ENCODE results near the gene LRRTM1.

The LRRTM1 gene

DNA sequence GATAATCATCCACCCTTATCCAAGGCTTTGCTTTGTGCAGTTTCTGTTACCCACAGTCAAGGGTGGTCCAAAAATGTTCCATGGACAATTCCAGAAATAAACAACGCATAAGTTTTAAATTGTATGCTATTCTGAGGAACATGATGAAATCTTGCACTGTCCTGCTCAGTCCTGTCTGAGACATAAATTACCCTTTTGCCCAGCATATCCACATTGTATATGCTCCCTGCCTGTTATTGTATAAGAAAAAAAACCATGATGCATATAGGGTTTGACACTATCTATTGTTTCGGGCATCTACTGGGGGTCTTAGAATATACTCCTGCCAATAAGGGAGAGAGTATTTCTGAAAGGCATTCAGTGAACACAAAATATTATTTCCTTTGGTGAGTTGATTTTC, 24.0 kb downstream of the LRRTM1 start:
- H3K4me3 ChIP-seq (ENCODE audit: low read depth in 1 of 2, low read length in 2 of 2) = no peak overlapping the region
- no peaks in the 10 kb centered on the region for H3K4me1 ChIP-seq (ENCODE audit: control insufficient read depth in 1 of 2, insufficient read depth in 2 of 2, low read length in 2 of 2)
- no peak overlapping the region for H3K27ac ChIP-seq (ENCODE audit: low read depth, low read length)
- no peaks in the 10 kb centered on the region for H3K9me3 ChIP-seq (ENCODE audit: control insufficient read depth in 1 of 2, low read length in 2 of 2)
- no peaks in the 10 kb centered on the region for H3K36me3 ChIP-seq (ENCODE audit: control insufficient read depth in 1 of 2, insufficient read depth in 2 of 2, low read length in 2 of 2)
- no peaks in the 10 kb centered on the region for H3K27me3 ChIP-seq (ENCODE audit: control insufficient read depth in 1 of 2, insufficient read depth in 2 of 2, low read length in 2 of 2)
- no peak overlapping the region for H3K9ac ChIP-seq (ENCODE audit: low read depth in 1 of 2, low read length in 2 of 2)

DNA sequence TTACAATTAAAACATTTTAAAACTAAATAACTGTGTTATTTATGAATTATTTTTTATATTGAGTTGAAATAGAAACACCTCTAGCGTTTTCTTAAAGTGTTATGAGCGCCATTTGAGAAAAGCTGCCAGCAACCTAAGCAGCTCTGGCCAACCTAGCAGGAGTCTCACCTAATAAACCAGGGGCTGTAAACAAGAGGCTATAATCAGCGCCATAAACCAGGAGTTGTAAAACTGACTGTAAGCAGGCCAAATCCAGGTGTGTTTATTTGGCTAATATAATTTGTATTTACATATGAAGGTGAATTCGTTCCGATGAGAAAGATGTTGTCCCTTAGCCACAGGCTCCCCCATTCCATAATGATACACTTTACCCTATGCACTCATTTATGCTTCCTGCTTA, 34.7 kb downstream of the LRRTM1 start:
- Histone ChIP-seq H3K27ac (ENCODE audit: low read depth, low read length) (no peak overlapping the region), H3K36me3 (ENCODE audit: control insufficient read depth in 1 of 2, insufficient read depth in 2 of 2, low read length in 2 of 2) (no peaks in the 10 kb centered on the region), H3K9ac (ENCODE audit: low read depth in 1 of 2, low read length in 2 of 2) (no peak overlapping the region), H3K4me3 (ENCODE audit: low read depth in 1 of 2, low read length in 2 of 2) (no peak overlapping the region), H3K4me1 (ENCODE audit: control insufficient read depth in 1 of 2, insufficient read depth in 2 of 2, low read length in 2 of 2) (no peaks in the 10 kb centered on the region), H3K27me3 (ENCODE audit: control insufficient read depth in 1 of 2, insufficient read depth in 2 of 2, low read length in 2 of 2) (no peaks in the 10 kb centered on the region), H3K9me3 (ENCODE audit: control insufficient read depth in 1 of 2, low read length in 2 of 2) (no peaks in the 10 kb centered on the region)

DNA sequence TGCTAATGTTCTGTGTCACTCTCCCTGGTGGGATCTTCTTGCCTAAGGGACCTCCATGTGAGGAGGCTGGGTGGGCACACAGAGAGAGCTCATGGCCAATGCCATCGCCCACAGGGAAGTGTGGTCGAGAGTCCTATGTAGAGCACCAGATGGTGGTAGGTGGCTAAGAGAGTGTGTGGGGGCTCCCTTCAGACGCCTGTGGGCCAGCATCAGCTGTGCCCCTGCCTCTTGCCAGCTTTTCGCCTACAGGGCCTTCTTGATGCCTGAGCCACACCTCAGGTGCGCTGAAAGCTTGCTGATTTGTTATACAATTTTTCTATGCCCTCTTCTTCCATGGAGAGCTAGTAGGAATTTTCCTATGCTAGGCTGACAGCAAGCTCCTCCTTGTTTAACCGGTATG, 38.3 kb downstream of the LRRTM1 start:
- H3K36me3 ChIP-seq (ENCODE audit: control insufficient read depth in 1 of 2, insufficient read depth in 2 of 2, low read length in 2 of 2) = no peaks in the 10 kb centered on the region
- H3K4me1 ChIP-seq (ENCODE audit: control insufficient read depth in 1 of 2, insufficient read depth in 2 of 2, low read length in 2 of 2) = no peaks in the 10 kb centered on the region
- H3K4me3 ChIP-seq (ENCODE audit: low read depth in 1 of 2, low read length in 2 of 2) = no peak overlapping the region
- H3K9me3 ChIP-seq (ENCODE audit: control insufficient read depth in 1 of 2, low read length in 2 of 2) = no peaks in the 10 kb centered on the region
- H3K27ac ChIP-seq (ENCODE audit: low read depth, low read length) = no peak overlapping the region
- H3K9ac ChIP-seq (ENCODE audit: low read depth in 1 of 2, low read length in 2 of 2) = no peak overlapping the region
- H3K27me3 ChIP-seq (ENCODE audit: control insufficient read depth in 1 of 2, insufficient read depth in 2 of 2, low read length in 2 of 2) = no peaks in the 10 kb centered on the region

DNA sequence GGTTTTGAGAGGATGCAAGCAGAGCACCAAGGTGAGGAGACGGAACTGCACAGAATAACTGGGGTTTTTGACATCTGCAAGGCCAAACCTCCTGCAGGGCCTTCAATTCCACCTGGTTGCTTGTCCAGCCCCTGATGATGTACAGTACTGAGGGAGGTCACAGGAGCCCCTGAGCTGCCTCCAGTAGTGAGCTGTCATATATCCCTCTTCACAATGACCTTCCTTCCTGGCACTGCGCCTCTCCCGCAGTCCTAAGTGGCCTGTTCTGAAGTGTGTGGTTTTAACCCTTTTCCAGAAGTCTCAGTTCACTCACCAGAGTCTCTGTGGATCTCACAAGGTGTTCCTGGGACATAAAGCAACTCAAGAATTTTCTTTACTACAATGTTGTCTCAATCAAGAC, 45.3 kb downstream of the LRRTM1 start:
- Histone ChIP-seq H3K27ac (ENCODE audit: low read depth, low read length) (no peak overlapping the region), H3K4me3 (ENCODE audit: low read depth in 1 of 2, low read length in 2 of 2) (no peak overlapping the region), H3K9ac (ENCODE audit: low read depth in 1 of 2, low read length in 2 of 2) (no peak overlapping the region), H3K4me1 (ENCODE audit: control insufficient read depth in 1 of 2, insufficient read depth in 2 of 2, low read length in 2 of 2) (no peaks in the 10 kb centered on the region), H3K36me3 (ENCODE audit: control insufficient read depth in 1 of 2, insufficient read depth in 2 of 2, low read length in 2 of 2) (no peaks in the 10 kb centered on the region), H3K9me3 (ENCODE audit: control insufficient read depth in 1 of 2, low read length in 2 of 2) (no peaks in the 10 kb centered on the region), H3K27me3 (ENCODE audit: control insufficient read depth in 1 of 2, insufficient read depth in 2 of 2, low read length in 2 of 2) (no peaks in the 10 kb centered on the region)

DNA sequence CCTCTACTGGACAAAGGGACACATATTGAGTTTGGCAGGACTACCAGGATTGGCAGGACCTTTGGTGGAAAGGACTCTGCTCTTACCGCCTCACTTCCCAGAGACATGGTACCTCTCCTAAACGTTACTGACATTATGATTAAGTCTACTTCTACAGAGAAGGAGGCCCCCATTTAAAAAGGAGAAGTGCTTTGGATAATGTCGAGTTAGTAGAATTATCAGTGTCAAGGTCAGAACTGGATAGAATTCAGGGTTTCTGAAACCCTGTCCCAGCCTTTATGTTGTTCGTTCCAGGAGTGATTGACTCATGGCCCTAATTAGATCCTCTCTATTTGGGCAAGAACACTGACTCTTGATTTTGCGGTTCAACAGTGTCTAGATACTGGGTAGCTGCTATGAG, 45.8 kb downstream of the LRRTM1 start:
- no peaks in the 10 kb centered on the region for H3K36me3 ChIP-seq (ENCODE audit: control insufficient read depth in 1 of 2, insufficient read depth in 2 of 2, low read length in 2 of 2)
- no peaks in the 10 kb centered on the region for H3K9me3 ChIP-seq (ENCODE audit: control insufficient read depth in 1 of 2, low read length in 2 of 2)
- H3K4me3 ChIP-seq (ENCODE audit: low read depth in 1 of 2, low read length in 2 of 2) = no peak overlapping the region

DNA sequence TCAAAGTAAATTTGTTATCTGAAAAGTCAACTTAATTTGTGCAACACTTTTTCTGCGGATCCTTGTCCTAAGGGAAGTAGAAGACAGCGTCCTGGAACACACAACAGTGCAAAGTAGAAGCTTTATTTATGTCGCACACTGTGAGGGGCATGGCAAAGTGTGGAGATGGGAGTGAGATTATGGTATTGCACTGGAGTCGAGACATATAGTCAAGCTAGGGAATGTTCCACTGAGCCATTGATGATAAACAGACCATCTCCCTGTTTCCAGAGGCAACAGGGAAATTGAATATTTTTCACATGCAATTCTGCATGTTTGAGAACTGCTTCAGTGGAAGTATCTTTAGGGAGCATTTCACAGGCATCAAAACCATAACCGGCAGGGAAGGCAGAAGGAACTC, 46.2 kb downstream of the LRRTM1 start:
- H3K9me3 ChIP-seq (ENCODE audit: control insufficient read depth in 1 of 2, low read length in 2 of 2) = no peaks in the 10 kb centered on the region
- H3K36me3 ChIP-seq (ENCODE audit: control insufficient read depth in 1 of 2, insufficient read depth in 2 of 2, low read length in 2 of 2) = no peaks in the 10 kb centered on the region
- H3K9ac ChIP-seq (ENCODE audit: low read depth in 1 of 2, low read length in 2 of 2) = no peak overlapping the region
- no peaks in the 10 kb centered on the region for H3K4me1 ChIP-seq (ENCODE audit: control insufficient read depth in 1 of 2, insufficient read depth in 2 of 2, low read length in 2 of 2)
- H3K4me3 ChIP-seq (ENCODE audit: low read depth in 1 of 2, low read length in 2 of 2) = no peak overlapping the region
- no peak overlapping the region for H3K27ac ChIP-seq (ENCODE audit: low read depth, low read length)
- H3K27me3 ChIP-seq (ENCODE audit: control insufficient read depth in 1 of 2, insufficient read depth in 2 of 2, low read length in 2 of 2) = no peaks in the 10 kb centered on the region

More for the DNA sequence above, 45.8 kb downstream of the LRRTM1 start:
- no peak overlapping the region for H3K9ac ChIP-seq (ENCODE audit: low read depth in 1 of 2, low read length in 2 of 2)
- no peaks in the 10 kb centered on the region for H3K4me1 ChIP-seq (ENCODE audit: control insufficient read depth in 1 of 2, insufficient read depth in 2 of 2, low read length in 2 of 2)
- no peaks in the 10 kb centered on the region for H3K27me3 ChIP-seq (ENCODE audit: control insufficient read depth in 1 of 2, insufficient read depth in 2 of 2, low read length in 2 of 2)
- no peak overlapping the region for H3K27ac ChIP-seq (ENCODE audit: low read depth, low read length)

DNA sequence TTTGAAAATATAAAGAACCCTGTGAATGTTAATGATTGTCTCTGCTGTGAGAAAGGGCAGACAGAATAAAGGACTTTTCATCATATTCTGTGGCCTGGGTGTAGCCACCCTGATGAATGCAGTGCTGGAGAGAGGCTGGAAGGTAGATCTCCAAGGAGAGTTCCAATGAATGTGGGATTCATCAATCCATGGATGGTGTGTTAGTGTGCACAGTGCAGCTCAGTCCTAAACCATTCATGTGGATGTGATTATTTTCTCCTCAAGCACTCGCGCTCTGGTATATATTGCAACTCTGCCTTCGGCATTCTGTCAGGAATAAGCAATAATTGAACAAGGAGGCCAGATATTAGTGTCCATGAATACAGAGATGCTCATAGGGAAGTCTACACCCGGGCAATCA, 47.1 kb downstream of the LRRTM1 start:
- Histone ChIP-seq H3K9me3 (ENCODE audit: control insufficient read depth in 1 of 2, low read length in 2 of 2) (no peaks in the 10 kb centered on the region), H3K4me1 (ENCODE audit: control insufficient read depth in 1 of 2, insufficient read depth in 2 of 2, low read length in 2 of 2) (no peaks in the 10 kb centered on the region), H3K4me3 (ENCODE audit: low read depth in 1 of 2, low read length in 2 of 2) (no peak overlapping the region), H3K36me3 (ENCODE audit: control insufficient read depth in 1 of 2, insufficient read depth in 2 of 2, low read length in 2 of 2) (no peaks in the 10 kb centered on the region), H3K27me3 (ENCODE audit: control insufficient read depth in 1 of 2, insufficient read depth in 2 of 2, low read length in 2 of 2) (no peaks in the 10 kb centered on the region), H3K27ac (ENCODE audit: low read depth, low read length) (no peak overlapping the region), H3K9ac (ENCODE audit: low read depth in 1 of 2, low read length in 2 of 2) (no peak overlapping the region)

DNA sequence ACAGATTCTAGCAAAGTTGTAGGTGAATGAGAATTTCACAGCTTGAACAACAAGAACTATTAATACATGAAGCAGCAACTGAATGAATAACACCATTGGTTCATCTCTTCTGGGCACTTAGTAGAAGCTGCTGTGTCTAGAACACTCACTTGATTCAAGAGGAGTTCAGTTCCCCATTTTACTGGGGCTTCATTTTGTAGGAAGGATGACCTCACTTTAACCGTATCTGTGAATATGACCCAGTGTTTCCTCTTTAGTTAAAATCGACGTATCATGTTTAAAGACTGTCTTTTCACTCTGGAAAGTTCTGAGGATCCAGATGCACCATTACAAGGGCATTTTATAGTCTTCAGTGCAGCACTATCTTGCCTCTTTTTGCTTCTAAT, 47.8 kb downstream of the LRRTM1 start:
- Histone ChIP-seq H3K9ac (ENCODE audit: low read depth in 1 of 2, low read length in 2 of 2) (no peak overlapping the region), H3K4me3 (ENCODE audit: low read depth in 1 of 2, low read length in 2 of 2) (no peak overlapping the region), H3K27me3 (ENCODE audit: control insufficient read depth in 1 of 2, insufficient read depth in 2 of 2, low read length in 2 of 2) (no peaks in the 10 kb centered on the region), H3K27ac (ENCODE audit: low read depth, low read length) (no peak overlapping the region), H3K4me1 (ENCODE audit: control insufficient read depth in 1 of 2, insufficient read depth in 2 of 2, low read length in 2 of 2) (no peaks in the 10 kb centered on the region), H3K36me3 (ENCODE audit: control insufficient read depth in 1 of 2, insufficient read depth in 2 of 2, low read length in 2 of 2) (no peaks in the 10 kb centered on the region), H3K9me3 (ENCODE audit: control insufficient read depth in 1 of 2, low read length in 2 of 2) (no peaks in the 10 kb centered on the region)

DNA sequence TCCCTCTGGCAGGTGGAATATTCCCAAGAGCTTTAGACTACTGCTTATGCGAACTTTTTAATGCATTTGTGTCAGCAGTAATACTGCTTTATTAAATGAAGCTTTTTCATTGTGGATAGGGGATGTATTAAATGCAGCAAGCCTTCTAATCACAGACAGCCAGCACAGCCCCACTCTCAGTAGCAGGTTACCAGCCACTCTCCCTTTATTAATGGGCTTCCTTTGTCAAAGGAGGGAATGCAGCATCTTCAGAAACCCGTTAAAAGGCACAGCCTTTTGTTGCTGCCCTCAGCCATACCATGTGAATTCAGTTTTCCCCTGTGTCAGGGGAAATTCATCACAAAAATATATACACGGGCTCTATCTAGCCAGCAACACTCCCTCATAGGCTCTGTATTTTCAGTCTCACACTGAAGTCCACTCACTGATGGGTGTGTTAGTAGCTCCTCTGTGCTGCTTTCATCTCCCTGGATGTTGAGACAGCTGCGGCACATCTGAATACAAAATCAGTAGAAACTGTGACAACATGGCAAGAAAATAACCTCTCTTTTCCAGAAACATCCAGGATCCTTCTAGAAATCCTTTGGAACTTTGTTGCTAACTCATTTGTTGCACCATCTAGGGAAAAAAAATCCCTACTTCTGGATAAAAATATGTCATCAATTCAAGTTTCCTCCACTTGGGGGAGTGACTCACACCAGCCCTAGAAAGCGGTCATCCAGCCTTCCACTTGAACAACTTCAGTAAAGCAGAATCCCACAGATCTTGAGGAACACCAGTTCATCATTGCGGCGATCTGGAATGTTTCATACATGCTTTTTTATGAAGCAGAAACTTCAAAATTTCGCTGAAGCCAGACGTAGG, 48.4 kb downstream of the LRRTM1 start:
- Histone ChIP-seq H3K4me3 (ENCODE audit: low read depth in 1 of 2, low read length in 2 of 2) (no peak overlapping the region), H3K27me3 (ENCODE audit: control insufficient read depth in 1 of 2, insufficient read depth in 2 of 2, low read length in 2 of 2) (no peaks in the 10 kb centered on the region), H3K9me3 (ENCODE audit: control insufficient read depth in 1 of 2, low read length in 2 of 2) (no peaks in the 10 kb centered on the region), H3K4me1 (ENCODE audit: control insufficient read depth in 1 of 2, insufficient read depth in 2 of 2, low read length in 2 of 2) (no peaks in the 10 kb centered on the region), H3K36me3 (ENCODE audit: control insufficient read depth in 1 of 2, insufficient read depth in 2 of 2, low read length in 2 of 2) (no peaks in the 10 kb centered on the region), H3K27ac (ENCODE audit: low read depth, low read length) (no peak overlapping the region), H3K9ac (ENCODE audit: low read depth in 1 of 2, low read length in 2 of 2) (no peak overlapping the region)

DNA sequence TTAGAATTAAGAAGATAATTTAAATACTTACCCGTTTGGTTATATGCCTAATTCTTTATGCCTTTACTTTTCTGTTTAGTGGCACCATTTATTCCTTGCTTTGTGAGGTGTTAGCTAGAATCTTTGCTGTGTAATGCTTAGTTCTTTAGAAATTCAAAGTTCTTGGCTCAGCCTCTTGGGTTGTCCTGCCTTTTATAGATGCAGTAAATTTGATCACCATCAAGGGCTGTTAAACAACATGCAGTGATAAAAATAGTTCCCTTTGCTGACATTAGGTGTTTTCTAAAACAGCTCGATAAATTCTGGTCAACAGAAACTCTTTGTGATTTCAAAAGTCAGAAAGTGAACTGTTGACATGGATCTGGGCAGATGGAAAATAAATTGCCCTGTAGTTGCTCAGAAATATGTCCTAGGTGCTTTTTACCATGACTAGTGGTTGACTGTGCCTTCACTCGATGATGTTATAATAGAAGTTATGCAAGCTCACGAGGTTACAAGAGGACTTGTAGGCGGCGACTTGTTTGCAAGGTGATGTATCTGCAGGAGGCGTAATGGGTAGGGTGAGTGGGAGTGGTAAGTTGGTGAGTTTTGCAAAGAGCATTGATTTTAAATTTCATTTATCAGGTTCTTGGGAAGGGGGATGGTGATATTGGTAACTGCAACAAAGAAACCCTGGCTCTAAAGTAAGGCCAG, 52.1 kb downstream of the LRRTM1 start:
- H3K9ac ChIP-seq (ENCODE audit: low read depth in 1 of 2, low read length in 2 of 2) = no peak overlapping the region
- H3K9me3 ChIP-seq (ENCODE audit: control insufficient read depth in 1 of 2, low read length in 2 of 2) = no peaks in the 10 kb centered on the region
- H3K4me3 ChIP-seq (ENCODE audit: low read depth in 1 of 2, low read length in 2 of 2) = no peak overlapping the region
- no peaks in the 10 kb centered on the region for H3K27me3 ChIP-seq (ENCODE audit: control insufficient read depth in 1 of 2, insufficient read depth in 2 of 2, low read length in 2 of 2)
- H3K4me1 ChIP-seq (ENCODE audit: control insufficient read depth in 1 of 2, insufficient read depth in 2 of 2, low read length in 2 of 2) = no peaks in the 10 kb centered on the region
- H3K27ac ChIP-seq (ENCODE audit: low read depth, low read length) = no peak overlapping the region
- no peaks in the 10 kb centered on the region for H3K36me3 ChIP-seq (ENCODE audit: control insufficient read depth in 1 of 2, insufficient read depth in 2 of 2, low read length in 2 of 2)

Data from duodenal mucosa (tissue), 2 donors.